Activated naive CD4-positive, alpha-beta T cell treated with anti-CD3 and anti-CD28 coated beads, Interleukin-2, amount 50 U/mL, for 24 hours (primary cell): ENCODE results near the gene ASS1.

ENCODE experiments used
- H3K27ac Mint-ChIP-seq: one replicate; pipeline ENCODE4 v1.8.0; 2021; ENCODE audit warnings: mild to moderate bottlenecking, mixed read lengths
- H3K27me3 Mint-ChIP-seq: one replicate; pipeline ENCODE4 v1.8.0; 2021; ENCODE audit warnings: mixed read lengths
- H3K36me3 Mint-ChIP-seq: one replicate; pipeline ENCODE4 v1.8.0; 2021; ENCODE audit warnings: mixed read lengths
- H3K4me1 Mint-ChIP-seq: one replicate; pipeline ENCODE4 v1.8.0; 2021; ENCODE audit warnings: mixed read lengths
- H3K4me3 Mint-ChIP-seq: one replicate; pipeline ENCODE4 v1.8.0; 2021; ENCODE audit warnings: mild to moderate bottlenecking, mixed read lengths
- H3K9me3 Mint-ChIP-seq: one replicate; pipeline ENCODE4 v1.8.0; 2021; ENCODE audit warnings: mixed read lengths

ASS1 gene

GRCh38 chr9:130500340-130501180 is 55.8 kb downstream of the ASS1 start:
- H3K4me3 Mint-ChIP-seq: no peak overlapping the region
- peaks cover 4% of the 10 kb centered on the region for H3K27me3 Mint-ChIP-seq
- H3K4me1 Mint-ChIP-seq: no peaks in the 10 kb centered on the region
- H3K9me3 Mint-ChIP-seq: no peaks in the 10 kb centered on the region
- no peak overlapping the region for H3K27ac Mint-ChIP-seq
- H3K36me3 Mint-ChIP-seq: no peaks in the 10 kb centered on the region

- Mint-ChIP-seq H3K9me3 (no peaks in the 10 kb centered on the region), H3K4me3 (no peak overlapping the region), H3K36me3 (no peaks in the 10 kb centered on the region), H3K4me1 (no peaks in the 10 kb centered on the region), H3K27ac (no peak overlapping the region), H3K27me3 (peaks cover 1% of the 10 kb centered on the region)
These were observed 56.9 kb downstream of the ASS1 start for GRCh38 chr9:130501639-130502038.

DNA sequence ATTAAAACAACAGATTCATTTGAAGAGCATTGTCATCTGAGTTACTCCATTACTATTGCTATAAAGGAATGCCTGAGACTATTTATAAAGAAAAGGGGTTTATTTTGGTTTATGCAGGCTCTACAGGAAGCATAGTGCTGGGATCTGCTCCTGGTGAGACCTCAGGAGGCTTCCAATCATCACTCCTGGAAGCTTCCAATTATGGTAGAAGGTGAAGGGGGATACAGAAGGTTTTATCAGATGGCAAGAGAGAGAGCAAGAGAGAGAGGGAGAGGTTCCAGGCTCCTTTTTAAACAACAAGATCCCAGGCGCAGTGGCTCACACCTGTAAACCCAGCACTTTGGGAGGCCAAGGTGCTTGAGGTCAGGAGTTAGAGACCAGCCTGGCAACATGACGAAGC is 63.5 kb downstream of the ASS1 start:
- H3K9me3 Mint-ChIP-seq: no peaks in the 10 kb centered on the region
- H3K4me3 Mint-ChIP-seq: no peak overlapping the region
- no peaks in the 10 kb centered on the region for H3K36me3 Mint-ChIP-seq
- peaks cover 4% of the 10 kb centered on the region for H3K27me3 Mint-ChIP-seq
- no peaks in the 10 kb centered on the region for H3K4me1 Mint-ChIP-seq
- no peak overlapping the region for H3K27ac Mint-ChIP-seq

GRCh38 chr9:130512199-130512598 is 67.4 kb downstream of the ASS1 start:
- Mint-ChIP-seq H3K4me1 (no peaks in the 10 kb centered on the region), H3K27ac (no peak overlapping the region), H3K36me3 (no peaks in the 10 kb centered on the region), H3K27me3 (peaks cover 4% of the 10 kb centered on the region), H3K4me3 (no peak overlapping the region), H3K9me3 (no peaks in the 10 kb centered on the region)

- H3K4me1 Mint-ChIP-seq: no peaks in the 10 kb centered on the region
- no peak overlapping the region for H3K27ac Mint-ChIP-seq
- no peak overlapping the region for H3K4me3 Mint-ChIP-seq
- H3K9me3 Mint-ChIP-seq: no peaks in the 10 kb centered on the region
- no peaks in the 10 kb centered on the region for H3K36me3 Mint-ChIP-seq
- H3K27me3 Mint-ChIP-seq: peaks cover 8% of the 10 kb centered on the region
These were observed 68.3 kb downstream of the ASS1 start for GRCh38 chr9:130513078-130513477.

GRCh38 chr9:130518233-130518632 is 73.5 kb downstream of the ASS1 start:
- Mint-ChIP-seq H3K27ac (no peak overlapping the region), H3K27me3 (peaks cover 5% of the 10 kb centered on the region), H3K9me3 (no peaks in the 10 kb centered on the region), H3K4me1 (no peaks in the 10 kb centered on the region), H3K4me3 (no peak overlapping the region), H3K36me3 (no peaks in the 10 kb centered on the region)

DNA sequence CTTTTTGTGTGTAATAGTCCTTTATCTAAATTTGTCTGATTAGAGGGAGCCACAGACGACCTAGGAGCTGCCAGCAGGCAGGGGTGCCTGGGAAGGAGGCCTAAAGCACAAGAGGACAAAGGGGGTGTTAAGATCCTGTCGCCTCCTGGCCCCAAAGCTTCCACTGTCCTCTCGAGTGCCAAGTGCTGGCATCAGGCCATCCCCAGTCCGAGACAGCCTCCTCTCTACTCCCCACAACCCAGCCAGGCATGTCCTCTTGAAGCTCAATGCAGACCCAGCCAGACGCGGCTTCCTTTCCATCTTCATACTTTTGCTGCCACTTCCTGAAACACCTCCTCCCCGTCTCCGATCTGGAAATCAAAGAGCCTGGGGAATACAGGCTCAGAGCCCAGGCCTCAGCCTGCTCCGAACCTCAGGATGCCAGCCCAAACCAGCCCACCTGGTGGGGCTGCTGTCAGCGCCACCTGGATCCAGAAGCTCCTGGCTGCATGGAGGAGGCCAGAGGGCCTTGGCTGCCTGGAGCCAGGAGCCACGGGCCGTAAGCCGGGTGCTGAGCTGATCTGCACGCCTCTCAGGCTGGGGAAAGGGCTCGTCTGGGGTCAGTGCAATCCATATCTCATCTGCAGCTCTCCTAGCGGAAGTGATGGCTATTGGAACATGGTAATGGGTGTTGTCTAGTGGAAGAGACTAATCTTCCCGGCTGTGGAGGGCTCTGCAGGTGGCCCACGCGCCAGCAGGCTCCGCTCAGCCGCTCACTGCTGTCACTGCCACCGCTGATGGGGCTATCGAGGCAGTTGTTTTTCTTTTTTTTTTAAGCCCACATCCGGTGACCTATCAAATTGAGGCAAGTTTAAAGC is 74.4 kb downstream of the ASS1 start:
- Mint-ChIP-seq H3K27me3 (peaks cover 5% of the 10 kb centered on the region), H3K27ac (no peak overlapping the region), H3K4me1 (no peaks in the 10 kb centered on the region), H3K9me3 (no peaks in the 10 kb centered on the region), H3K36me3 (no peaks in the 10 kb centered on the region), H3K4me3 (no peak overlapping the region)

- H3K4me3 Mint-ChIP-seq: no peak overlapping the region
- H3K4me1 Mint-ChIP-seq: no peaks in the 10 kb centered on the region
- no peak overlapping the region for H3K27ac Mint-ChIP-seq
- H3K36me3 Mint-ChIP-seq: no peaks in the 10 kb centered on the region
- peaks cover 5% of the 10 kb centered on the region for H3K27me3 Mint-ChIP-seq
- H3K9me3 Mint-ChIP-seq: no peaks in the 10 kb centered on the region
These were observed 75.2 kb downstream of the ASS1 start for GRCh38 chr9:130519927-130520326.

DNA sequence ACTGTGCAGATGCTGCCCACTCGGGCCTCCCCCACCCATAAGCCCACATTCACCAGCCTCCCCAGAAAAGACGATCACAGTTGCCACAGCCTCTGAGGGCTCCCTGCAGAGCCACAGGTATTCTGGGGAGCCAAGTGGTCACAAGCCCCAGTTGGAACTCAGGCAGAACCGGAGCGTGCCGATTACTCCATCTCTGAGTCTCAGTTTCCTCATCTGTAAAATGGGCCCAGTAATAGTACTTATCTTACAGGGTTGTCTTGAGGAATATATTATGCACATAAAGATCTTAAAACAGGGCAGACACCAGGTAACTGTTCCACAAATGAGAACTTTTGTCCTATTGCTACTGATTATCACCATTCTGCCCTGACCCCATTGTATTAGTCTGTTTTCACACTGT is 77.0 kb downstream of the ASS1 start:
- Mint-ChIP-seq H3K9me3 (no peaks in the 10 kb centered on the region), H3K4me3 (no peak overlapping the region), H3K4me1 (no peaks in the 10 kb centered on the region), H3K27ac (no peak overlapping the region), H3K36me3 (no peaks in the 10 kb centered on the region), H3K27me3 (peaks cover 5% of the 10 kb centered on the region)

DNA sequence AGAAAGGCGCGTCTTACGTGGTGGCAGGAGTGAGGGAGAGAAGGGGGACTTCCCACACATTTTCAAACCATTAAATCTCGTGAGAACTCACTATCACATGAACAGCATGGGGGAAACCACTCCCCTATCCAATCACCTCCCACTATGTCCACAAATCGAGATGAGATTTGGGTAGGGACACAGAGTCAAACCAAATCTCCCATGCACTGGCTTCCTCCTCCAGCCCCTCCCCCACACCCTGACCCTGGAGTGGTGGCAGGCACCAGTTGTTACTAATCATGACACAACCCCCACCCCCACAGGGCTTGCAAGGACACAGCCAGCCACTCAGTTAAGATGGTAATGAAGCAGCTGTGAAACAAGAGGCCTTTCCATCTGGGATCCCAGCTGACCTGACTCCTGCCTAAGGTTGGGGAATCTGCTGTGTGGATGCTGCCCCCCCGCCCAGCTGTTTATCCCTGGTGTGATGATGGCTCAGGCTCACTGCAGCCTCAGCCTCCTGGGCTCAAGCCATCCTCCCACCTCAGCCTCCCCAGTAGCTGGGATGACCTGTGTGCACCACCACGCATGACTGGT is 77.6 kb downstream of the ASS1 start:
- Mint-ChIP-seq H3K27me3 (peaks cover 6% of the 10 kb centered on the region), H3K4me1 (no peaks in the 10 kb centered on the region), H3K4me3 (no peak overlapping the region), H3K36me3 (no peaks in the 10 kb centered on the region), H3K9me3 (no peaks in the 10 kb centered on the region), H3K27ac (no peak overlapping the region)

DNA sequence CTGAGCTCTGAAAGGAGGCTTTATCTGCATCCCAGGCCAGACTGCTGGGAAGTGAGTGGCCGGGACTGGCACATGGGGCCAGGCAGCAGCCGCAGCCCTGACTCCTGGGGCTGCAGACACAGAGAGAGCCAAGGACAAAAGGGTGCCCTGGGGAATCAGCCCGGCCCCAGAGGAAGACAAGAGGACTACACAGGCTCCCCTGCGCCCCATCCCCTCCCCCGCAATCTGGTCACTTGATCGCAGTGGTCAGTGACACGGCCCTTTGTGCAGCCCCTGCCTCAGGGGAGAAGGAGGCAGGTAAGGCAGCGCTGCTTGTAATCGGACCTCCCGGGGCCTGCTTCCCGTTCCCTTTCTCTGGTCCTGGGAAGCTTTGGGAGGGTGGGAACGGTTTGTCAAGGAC is 79.2 kb downstream of the ASS1 start:
- Mint-ChIP-seq H3K4me3 (no peak overlapping the region), H3K4me1 (no peaks in the 10 kb centered on the region), H3K27me3 (peaks cover 1% of the 10 kb centered on the region), H3K36me3 (no peaks in the 10 kb centered on the region), H3K9me3 (no peaks in the 10 kb centered on the region), H3K27ac (no peak overlapping the region)

DNA sequence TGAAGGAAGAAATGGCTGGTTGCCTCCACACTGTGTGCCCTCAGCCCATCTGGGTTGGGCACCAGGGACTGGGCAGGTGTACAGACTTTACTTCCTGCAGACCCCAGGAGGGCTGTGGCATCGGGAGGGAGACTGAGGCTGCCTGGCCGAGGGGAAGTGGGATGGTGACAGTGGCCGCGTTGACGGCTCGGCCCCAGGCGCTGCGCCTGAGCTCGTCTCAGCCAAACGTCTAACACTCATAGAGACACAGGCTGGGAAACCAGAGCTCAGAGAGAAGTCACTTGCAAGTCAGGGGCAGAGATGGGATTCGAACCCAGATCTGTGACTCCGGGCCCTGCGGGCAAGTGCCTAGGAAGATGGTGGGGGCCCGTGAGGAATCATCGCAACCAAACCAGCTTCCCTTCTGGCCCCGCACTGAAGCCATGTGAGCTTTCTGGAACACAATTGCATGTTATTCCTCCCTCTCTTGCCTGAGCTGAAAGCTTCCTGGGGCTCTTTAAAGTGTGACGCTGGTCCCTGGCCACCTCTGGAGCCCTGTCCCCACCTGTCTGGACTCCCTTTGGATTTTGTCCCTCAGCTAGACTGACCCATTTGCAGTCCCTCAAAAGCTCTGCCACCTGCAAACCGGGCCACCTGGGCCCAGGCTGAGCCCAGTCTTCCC is 81.6 kb downstream of the ASS1 start:
- Mint-ChIP-seq H3K4me3 (no peak overlapping the region), H3K27me3 (peaks cover 3% of the 10 kb centered on the region), H3K27ac (no peak overlapping the region), H3K36me3 (no peaks in the 10 kb centered on the region), H3K9me3 (no peaks in the 10 kb centered on the region), H3K4me1 (no peaks in the 10 kb centered on the region)

GRCh38 chr9:130526854-130527650 is 82.3 kb downstream of the ASS1 start:
- Mint-ChIP-seq H3K27ac (no peak overlapping the region), H3K9me3 (no peaks in the 10 kb centered on the region), H3K36me3 (no peaks in the 10 kb centered on the region), H3K27me3 (peaks cover 3% of the 10 kb centered on the region), H3K4me3 (no peak overlapping the region), H3K4me1 (no peaks in the 10 kb centered on the region)

- no peaks in the 10 kb centered on the region for H3K9me3 Mint-ChIP-seq
- no peaks in the 10 kb centered on the region for H3K36me3 Mint-ChIP-seq
- H3K27me3 Mint-ChIP-seq: peaks cover 6% of the 10 kb centered on the region
- H3K4me1 Mint-ChIP-seq: no peaks in the 10 kb centered on the region
- no peak overlapping the region for H3K4me3 Mint-ChIP-seq
- H3K27ac Mint-ChIP-seq: no peak overlapping the region
These were observed 83.0 kb downstream of the ASS1 start for GRCh38 chr9:130527651-130528310.
